ENCODE measurements around the gene RPS6KL1. TPM values are rescaled to one million over a fixed set of nuclear protein-coding genes. Genes with fewer than 3 reads are reported as not detected.

Gene RPS6KL1
- total RNA-seq, 4 donors from 2014 or later = 4.2 to 12.7 (median 6.7) TPM

DNA sequence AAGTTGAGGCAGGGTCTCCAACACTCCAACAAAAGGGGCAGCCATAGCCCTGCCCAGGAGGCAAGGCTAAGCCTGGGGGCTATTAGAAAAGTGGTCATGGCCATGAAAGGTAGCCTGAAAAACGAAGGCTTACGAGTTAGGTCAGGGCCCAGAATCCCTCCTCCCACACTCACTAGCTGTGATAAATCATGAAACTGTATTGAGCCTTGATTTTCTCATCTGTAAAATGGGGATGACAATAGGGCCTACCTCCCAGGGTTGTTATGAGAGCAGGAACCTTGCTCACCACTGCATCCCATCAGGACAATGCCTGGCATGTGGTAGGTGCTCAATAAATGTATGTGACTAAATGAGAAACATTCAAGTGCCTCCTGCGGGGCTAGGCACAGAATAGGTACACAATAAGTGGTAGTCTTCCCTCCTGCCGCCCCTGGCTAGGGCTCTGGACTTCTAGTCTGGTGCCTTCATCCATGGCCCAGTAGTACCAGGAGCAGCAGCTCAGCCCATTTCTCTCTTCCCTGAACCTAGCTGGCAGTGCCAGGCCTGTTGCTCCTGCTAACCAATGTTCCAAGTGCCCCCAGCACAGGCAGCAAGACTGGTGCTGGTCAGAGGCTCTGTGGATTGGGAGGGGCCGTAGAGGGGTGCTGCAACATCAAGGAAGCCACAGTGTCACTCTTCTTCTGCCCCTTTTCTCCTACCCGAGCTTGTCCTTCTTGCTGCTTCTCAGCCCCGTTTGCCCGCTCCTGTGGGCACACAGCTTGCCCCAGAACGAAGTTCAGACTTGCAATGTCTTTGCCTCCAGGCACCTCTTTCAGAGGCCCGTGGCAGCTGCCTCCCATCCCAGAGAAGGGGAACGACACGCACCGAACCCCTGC, 24.5 kb upstream of the RPS6KL1 start:
- DNase-seq = no peak
- Histone ChIP-seq H3K27me3 (no peaks in the 10 kb centered on the region), H3K27ac (peak overlapping the region in 3 of 4 donors; percentile 21 to 42 (median 40)), H3K4me1 (peaks cover 0 to 25% (median 3%) of the 10 kb centered on the region in 4 donors), H3K36me3 (no peaks in the 10 kb centered on the region), H3K9me3 (no peaks in the 10 kb centered on the region), H3K4me3 (no peak overlapping the region)
- TF ChIP-seq, protein P1, sequence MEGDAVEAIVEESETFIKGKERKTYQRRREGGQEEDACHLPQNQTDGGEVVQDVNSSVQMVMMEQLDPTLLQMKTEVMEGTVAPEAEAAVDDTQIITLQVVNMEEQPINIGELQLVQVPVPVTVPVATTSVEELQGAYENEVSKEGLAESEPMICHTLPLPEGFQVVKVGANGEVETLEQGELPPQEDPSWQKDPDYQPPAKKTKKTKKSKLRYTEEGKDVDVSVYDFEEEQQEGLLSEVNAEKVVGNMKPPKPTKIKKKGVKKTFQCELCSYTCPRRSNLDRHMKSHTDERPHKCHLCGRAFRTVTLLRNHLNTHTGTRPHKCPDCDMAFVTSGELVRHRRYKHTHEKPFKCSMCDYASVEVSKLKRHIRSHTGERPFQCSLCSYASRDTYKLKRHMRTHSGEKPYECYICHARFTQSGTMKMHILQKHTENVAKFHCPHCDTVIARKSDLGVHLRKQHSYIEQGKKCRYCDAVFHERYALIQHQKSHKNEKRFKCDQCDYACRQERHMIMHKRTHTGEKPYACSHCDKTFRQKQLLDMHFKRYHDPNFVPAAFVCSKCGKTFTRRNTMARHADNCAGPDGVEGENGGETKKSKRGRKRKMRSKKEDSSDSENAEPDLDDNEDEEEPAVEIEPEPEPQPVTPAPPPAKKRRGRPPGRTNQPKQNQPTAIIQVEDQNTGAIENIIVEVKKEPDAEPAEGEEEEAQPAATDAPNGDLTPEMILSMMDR (IDR thresholded peaks at IDR 0.05) = no peak
- TF ChIP-seq POLR2A (IDR thresholded peaks at IDR 0.05) = no peak

DNA sequence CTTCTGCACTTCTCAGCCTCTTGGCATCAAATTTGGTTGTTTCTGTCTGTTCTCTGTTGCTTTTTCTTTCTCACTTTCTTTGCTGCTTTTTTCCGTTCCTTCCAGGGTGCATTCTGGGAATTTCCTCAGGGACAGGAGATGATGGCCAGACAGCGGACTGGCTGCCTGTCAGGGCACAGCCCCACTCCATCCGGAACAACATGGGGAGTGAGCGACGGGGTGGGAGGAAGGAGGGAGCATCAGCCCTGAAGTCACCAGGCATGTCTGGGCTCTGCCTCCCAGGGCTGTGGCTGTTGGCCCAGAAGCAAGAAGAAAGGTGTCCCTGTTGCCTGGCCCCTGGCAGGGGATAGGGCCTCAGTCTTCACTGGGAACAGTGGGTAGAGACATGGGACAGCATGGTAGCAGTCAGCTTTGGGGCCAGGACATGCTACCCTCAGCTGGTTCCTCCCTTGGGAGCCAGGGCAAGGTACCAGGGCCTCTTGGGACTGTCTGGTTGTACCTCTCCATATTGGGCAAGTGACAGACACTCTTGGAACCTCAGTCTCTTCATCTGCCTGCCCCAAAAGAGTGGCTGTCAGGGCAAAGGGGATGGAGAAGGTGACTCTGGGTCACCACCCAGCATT, 23.7 kb upstream of the RPS6KL1 start:
- H3K27me3 ChIP-seq = no peaks in the 10 kb centered on the region
- no peaks in the 10 kb centered on the region for H3K36me3 ChIP-seq
- H3K9me3 ChIP-seq = no peaks in the 10 kb centered on the region
- peaks cover 5 to 30% (median 8%) of the 10 kb centered on the region in 4 donors for H3K4me1 ChIP-seq
- DNase-seq = no peak
- no peak overlapping the region for H3K4me3 ChIP-seq
- no peak overlapping the region for H3K27ac ChIP-seq
- TF ChIP-seq, protein P1 (IDR thresholded peaks at IDR 0.05) = no peak
- TF ChIP-seq POLR2A (IDR thresholded peaks at IDR 0.05) = no peak

DNA sequence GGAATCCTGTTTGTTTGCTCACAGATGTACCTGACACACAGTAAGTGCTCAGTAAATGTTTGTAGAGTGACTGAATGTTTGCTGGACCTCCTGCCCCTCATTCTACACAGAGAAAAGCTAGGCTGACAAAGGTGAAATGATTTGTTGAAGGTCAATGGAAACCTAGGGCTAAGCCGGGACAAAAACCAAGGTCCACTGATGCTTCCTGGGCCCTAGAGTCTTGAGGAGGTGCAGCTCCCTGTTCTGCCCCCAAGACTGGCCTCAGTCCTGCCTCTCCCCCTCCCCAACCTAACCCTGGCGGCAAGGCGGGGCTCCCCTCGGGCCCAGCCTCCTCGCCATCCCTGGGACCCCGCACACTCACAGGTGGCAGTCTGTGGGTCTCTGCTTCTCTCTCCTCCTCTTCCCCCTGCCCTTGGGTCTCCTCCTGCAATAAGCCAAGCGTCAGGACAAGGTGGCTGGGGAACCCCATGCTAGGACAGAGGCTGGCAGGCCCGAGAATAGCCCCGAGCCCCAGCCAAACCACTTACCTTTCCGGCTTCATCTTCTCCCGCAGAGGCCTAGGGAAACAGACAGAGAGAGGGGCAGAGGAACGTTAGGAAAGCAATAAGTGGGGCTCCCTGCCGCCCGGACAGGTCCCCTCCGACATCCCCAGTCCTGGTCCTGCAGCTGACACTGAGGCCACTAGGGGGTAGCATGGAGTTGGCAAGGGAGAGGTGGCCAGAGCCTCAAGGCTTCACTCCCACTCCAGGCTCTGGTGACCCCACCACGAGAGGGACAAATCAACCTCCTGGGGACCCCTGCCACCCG, 23.0 kb upstream of the RPS6KL1 start:
- peak; percentile 78 to 89 (median 79) for DNase-seq
- no peak overlapping the region for H3K4me3 ChIP-seq
- no peak overlapping the region for H3K27ac ChIP-seq
- H3K9me3 ChIP-seq = no peaks in the 10 kb centered on the region
- peaks cover 1 to 30% (median 15%) of the 10 kb centered on the region in 4 donors for H3K4me1 ChIP-seq
- no peaks in the 10 kb centered on the region for H3K36me3 ChIP-seq
- TF ChIP-seq POLR2A (IDR thresholded peaks at IDR 0.05) = no peak
- TF ChIP-seq, protein P1 (IDR thresholded peaks at IDR 0.05) = peak; percentile 48 to 91 (median 85)
- no peaks in the 10 kb centered on the region for H3K27me3 ChIP-seq

DNA sequence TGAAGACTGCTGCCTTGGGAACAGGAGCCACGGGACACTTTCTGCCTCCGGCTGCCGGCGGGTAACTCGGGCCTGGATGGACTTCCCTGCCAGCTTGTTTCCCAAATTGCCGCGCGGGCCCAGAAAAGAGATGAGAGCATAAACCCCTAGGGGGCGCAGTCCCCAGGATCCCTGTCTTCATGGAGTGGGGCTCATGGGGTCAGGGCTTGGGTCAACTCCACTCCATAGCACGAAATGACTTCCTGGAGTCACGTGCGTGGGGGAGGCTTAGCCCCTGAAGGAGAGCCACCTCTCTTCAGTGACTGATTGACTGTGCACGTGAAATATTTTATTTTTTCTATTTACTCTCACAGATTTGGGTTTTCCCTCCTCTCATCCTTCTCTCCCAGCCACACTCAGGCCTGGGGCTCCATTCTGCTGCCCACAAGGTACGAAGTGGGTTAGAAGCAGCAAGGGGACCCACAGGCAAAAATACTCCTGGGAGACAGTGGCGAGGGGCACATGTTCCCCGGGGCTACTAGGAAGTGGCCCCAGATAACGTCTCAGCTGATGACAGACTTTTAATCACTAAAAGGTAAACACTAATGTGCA, 22.3 kb upstream of the RPS6KL1 start:
- no peaks in the 10 kb centered on the region for H3K36me3 ChIP-seq
- DNase-seq = peak in 1 of 3 donors; percentile 63
- H3K4me3 ChIP-seq = no peak overlapping the region
- H3K27ac ChIP-seq = no peak overlapping the region
- H3K27me3 ChIP-seq = no peaks in the 10 kb centered on the region
- H3K4me1 ChIP-seq = peaks cover 0 to 30% (median 20%) of the 10 kb centered on the region in 4 donors
- TF ChIP-seq, protein P1 (IDR thresholded peaks at IDR 0.05) = peak in 4 of 6 experiments; percentile 28 to 36 (median 32)
- TF ChIP-seq POLR2A (IDR thresholded peaks at IDR 0.05) = no peak
- H3K9me3 ChIP-seq = no peaks in the 10 kb centered on the region

DNA sequence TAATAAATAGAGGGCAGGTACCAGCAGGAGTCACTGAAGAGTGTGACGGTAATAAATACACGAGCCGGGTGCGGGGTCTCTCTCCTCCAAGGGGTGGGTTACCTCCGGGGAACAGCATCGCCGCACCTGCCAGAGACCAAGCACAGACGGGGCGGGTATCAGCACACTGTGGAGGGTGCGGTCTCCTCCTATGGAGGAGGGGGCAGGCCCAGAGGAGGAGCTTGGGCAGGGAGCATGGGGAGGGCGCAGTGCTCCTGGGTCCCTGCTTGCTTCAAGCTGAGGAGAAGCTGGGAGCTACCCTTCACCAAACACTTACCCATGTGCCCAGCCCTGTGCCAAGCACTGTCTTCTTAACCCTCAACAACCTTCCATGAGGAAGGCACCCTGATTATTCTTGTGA, 19.5 kb upstream of the RPS6KL1 start:
- Histone ChIP-seq H3K27me3 (no peaks in the 10 kb centered on the region), H3K4me1 (peaks cover 0 to 35% (median 25%) of the 10 kb centered on the region in 4 donors), H3K4me3 (no peak overlapping the region), H3K36me3 (no peaks in the 10 kb centered on the region), H3K9me3 (no peaks in the 10 kb centered on the region), H3K27ac (peak overlapping the region; percentile 25 to 84 (median 76))
- TF ChIP-seq, protein P1 (IDR thresholded peaks at IDR 0.05) = no peak
- no peak for TF ChIP-seq POLR2A (IDR thresholded peaks at IDR 0.05)
- no peak for DNase-seq

Measured in Peyer's patch (tissue), 4 donors.